Eye (tissue), 1 donor: Measurements from ENCODE around the gene GOT1.

Experiments
- DNase-seq: peaks from one replicate; pipeline ENCODE4 v3.0.0-alpha.2; 2015

GOT1 gene

GRCh38 chr10:99430451-99431189 lies at the start of gene GOT1:
GOT1 (minus strand) TSS chr10:99430624; CDS start chr10:99430565, 59 bp downstream.
- DNase-seq: peak; percentile 99

- no peak for DNase-seq
Observed at GRCh38 chr10:99470327-99470726, 39.9 kb upstream of the GOT1 start.

- DNase-seq: no peak
Observed at GRCh38 chr10:99467236-99467999, 37.0 kb upstream of the GOT1 start.

- no peak for DNase-seq
Observed at GRCh38 chr10:99466632-99467223, 36.3 kb upstream of the GOT1 start.

GRCh38 chr10:99461230-99461629 lies 30.8 kb upstream of the GOT1 start:
- DNase-seq: no peak

- no peak for DNase-seq
Observed at GRCh38 chr10:99460070-99460469, 29.6 kb upstream of the GOT1 start.

- no peak for DNase-seq
Observed at GRCh38 chr10:99459217-99459616, 28.8 kb upstream of the GOT1 start.

- no peak for DNase-seq
Observed at GRCh38 chr10:99457813-99458212, 27.4 kb upstream of the GOT1 start.

GRCh38 chr10:99456931-99457288 lies 26.5 kb upstream of the GOT1 start:
- no peak for DNase-seq

GRCh38 chr10:99456207-99456930 lies 25.9 kb upstream of the GOT1 start:
- DNase-seq: no peak

- DNase-seq: no peak
Observed at GRCh38 chr10:99451981-99452380, 21.6 kb upstream of the GOT1 start.

GRCh38 chr10:99451499-99451788 lies 21.0 kb upstream of the GOT1 start:
- DNase-seq: no peak

- peak; percentile 20 for DNase-seq
Observed at GRCh38 chr10:99450624-99451498, 20.4 kb upstream of the GOT1 start.

- DNase-seq: no peak
Observed at GRCh38 chr10:99450156-99450555, 19.7 kb upstream of the GOT1 start.

- DNase-seq: no peak
Observed at GRCh38 chr10:99449023-99449422, 18.6 kb upstream of the GOT1 start.

- DNase-seq: no peak
Observed at GRCh38 chr10:99444383-99445045, 14.1 kb upstream of the GOT1 start.

GRCh38 chr10:99443500-99443899 lies 13.1 kb upstream of the GOT1 start:
- DNase-seq: no peak

GRCh38 chr10:99442394-99442793 lies 12.0 kb upstream of the GOT1 start:
- DNase-seq: no peak

- DNase-seq: no peak
Observed at GRCh38 chr10:99438890-99439289, 8.5 kb upstream of the GOT1 start.

GRCh38 chr10:99435986-99436638 lies 5.7 kb upstream of the GOT1 start:
- peak; percentile 88 for DNase-seq

GRCh38 chr10:99433378-99434020 lies 3.1 kb upstream of the GOT1 start:
- no peak for DNase-seq
